Left colon (tissue), 2 donors: Measurements from ENCODE around the gene SUDS3. TPM values are rescaled to one million over a fixed set of nuclear protein-coding genes. Genes with fewer than 3 reads are reported as not detected.
A peak's percentile ranks its signal among the peaks of the same experiment; 100 is the strongest.

Experiments
- ATAC-seq: fragments of 200-7000 bp; cut with Tn5 transposase; one replicate; pipeline ENCODE4 v1.9.1; 2020; ENCODE audit warnings: mild to moderate bottlenecking, moderate library complexity
- DNase-seq, 2 donors: peaks; one replicate each; pipeline ENCODE4 v3.0.0-alpha.2; 2020
- intact Hi-C, 2 donors: fragments of 100-400 bp; cut with DNase I in 1 of 2; cut with micrococcal nuclease in 1 of 2; formaldehyde crosslinking; loops; one replicate each; pipeline versions ENCODE4 v1.11.2 to v1.14.0; 2022; cut with DNase I, micrococcal nuclease
- long read RNA-seq: library from polyadenylated mRNA; unstranded; transcript quantifications from one replicate; pipeline ENCODE4 v2.0.0, GENCODE V29; 2021
- total RNA-seq, 2 donors: library from RNA; stranded (reverse); fragmentation: NEBNext Ultra II Directional; extraction: Animal tissue kit (Norgen Biotek cat#: 25700); gene quantifications; one replicate each; pipeline ENCODE4 v1.2.1, GENCODE V29; 2021
- donor health status: DM: no; HTN: no; CAD: no.
- donor health status: DM: yes; HTN: yes; CAD: no.

The SUDS3 gene
- total RNA-seq, result 10 to 100 TPM; 44.9 to 48.7 TPM
- long read RNA-seq, full-length matches to known transcripts, result 20 of 52 reads
- long read RNA-seq, partial matches to known transcripts, result 24 of 52 reads
- long read RNA-seq, other reads (novel, unspliced or antisense), result 8 of 52 reads

GRCh38 chr12:118376089-118377020, at the start of gene SUDS3:
TSS of gene SUDS3 (plus strand) at chr12:118376555. CDS start at chr12:118376692, 137 bp downstream.
- intact Hi-C loops, result loop anchor here (5.0 to 10.0 kb wide), 2 partner anchors 192 to 194 kb away; no protein-coding TSS in a partner anchor

GRCh38 chr12:118326991-118327390, 49.4 kb upstream of the SUDS3 start:
- intact Hi-C loops, result no loop called here
- no peak for DNase-seq
- no peak for ATAC-seq

More at GRCh38 chr12:118376089-118377020, at the start of gene SUDS3:
- DNase-seq (peak; percentile 86 to 98), ATAC-seq (peak; percentile 40)

GRCh38 chr12:118327391-118327790, 49.0 kb upstream of the SUDS3 start:
- ATAC-seq (no peak), DNase-seq (no peak)
- intact Hi-C loops, result no loop called here

GRCh38 chr12:118328486-118329330, 47.6 kb upstream of the SUDS3 start:
- no peak for DNase-seq
- intact Hi-C loops, result no loop called here
- no peak for ATAC-seq

- peak; percentile 94 for ATAC-seq
- intact Hi-C loops, result no loop called here
- DNase-seq, result peak in 1 of 2 donors; percentile 42
These were observed 45.8 kb upstream of the SUDS3 start for GRCh38 chr12:118330421-118331018.

GRCh38 chr12:118332511-118332910, 43.8 kb upstream of the SUDS3 start:
- ATAC-seq, result no peak
- no peak for DNase-seq
- intact Hi-C loops, result no loop called here

GRCh38 chr12:118334241-118334640, 42.1 kb upstream of the SUDS3 start:
- ATAC-seq (no peak), DNase-seq (no peak)
- intact Hi-C loops, result no loop called here

- ATAC-seq (no peak), DNase-seq (no peak)
- intact Hi-C loops, result no loop called here
These were observed 41.3 kb upstream of the SUDS3 start for GRCh38 chr12:118334939-118335567.

GRCh38 chr12:118336123-118336522, 40.2 kb upstream of the SUDS3 start:
- intact Hi-C loops, result no loop called here
- no peak for DNase-seq
- ATAC-seq, result no peak

- ATAC-seq, result peak; percentile 71
- intact Hi-C loops, result no loop called here
These were observed 39.0 kb upstream of the SUDS3 start for GRCh38 chr12:118337194-118337838.

GRCh38 chr12:118342090-118342489, 34.3 kb upstream of the SUDS3 start:
- intact Hi-C loops, result no loop called here
- ATAC-seq, result peak; percentile 57
- no peak for DNase-seq

More at GRCh38 chr12:118337194-118337838, 39.0 kb upstream of the SUDS3 start:
- DNase-seq, result no peak

- DNase-seq (no peak), ATAC-seq (no peak)
- intact Hi-C loops, result no loop called here
These were observed 31.5 kb upstream of the SUDS3 start for GRCh38 chr12:118344829-118345228.

GRCh38 chr12:118345355-118345754, 31.0 kb upstream of the SUDS3 start:
- intact Hi-C loops, result no loop called here
- ATAC-seq (no peak), DNase-seq (no peak)

GRCh38 chr12:118346895-118347294, 29.5 kb upstream of the SUDS3 start:
- no peak for DNase-seq
- ATAC-seq, result no peak
- intact Hi-C loops, result no loop called here

- DNase-seq (no peak), ATAC-seq (peak; percentile 65)
- intact Hi-C loops, result no loop called here
These were observed 28.4 kb upstream of the SUDS3 start for GRCh38 chr12:118347916-118348315.

GRCh38 chr12:118350908-118351559, 25.3 kb upstream of the SUDS3 start:
- intact Hi-C loops, result no loop called here
- ATAC-seq, result peak; percentile 73
- DNase-seq, result no peak

- ATAC-seq (no peak), DNase-seq (no peak)
- intact Hi-C loops, result no loop called here
These were observed 22.6 kb upstream of the SUDS3 start for GRCh38 chr12:118353721-118354120.
